ENCODE results near the gene NLN.

GRCh38 chr5:65699338-65699737, 22.7 kb upstream of the NLN start:
- TF ChIP-seq CTCF (IDR thresholded peaks at IDR 0.05; ENCODE audit: low read depth, low read length, missing input control) (no peak), EGR1 (IDR thresholded peaks at IDR 0.05; ENCODE audit: low read depth in 2 of 2) (no peak), REST (IDR thresholded peaks at IDR 0.05) (no peak)

Data from liver (tissue), 3 donors.